GM18951 (cell line): Measurements from ENCODE around the gene GSAP.

Experiments used
- POLR2A ChIP-seq: IDR thresholded peaks from 4 replicates; pipeline ENCODE4 v1.6.1; 2011; ENCODE audit warnings: mild to moderate bottlenecking; ENCODE audit not compliant: insufficient read length, insufficient read depth; ENCODE audit errors: extremely low read depth
- in situ Hi-C: fragments of 300-500 bp; cut with MboI; formaldehyde crosslinking; loops from one replicate; pipeline ENCODE4 v1.12.0; 2022; ENCODE audit warnings: low sequenced_read_pairs, mixed read lengths, inconsistent platforms; ENCODE audit not compliant: unreplicated experiment

The GSAP gene

GRCh38 chr7:77353911-77354310, 62.2 kb downstream of the GSAP start:
- TF ChIP-seq POLR2A = no peak
- in situ Hi-C loops = no loop called here

GRCh38 chr7:77353407-77353721, 62.8 kb downstream of the GSAP start:
- no peak for TF ChIP-seq POLR2A
- in situ Hi-C loops = no loop called here

- in situ Hi-C loops = no loop called here
- no peak for TF ChIP-seq POLR2A
Observed at GRCh38 chr7:77352665-77353406, 63.3 kb downstream of the GSAP start.

GRCh38 chr7:77351539-77352004, 64.6 kb downstream of the GSAP start:
- in situ Hi-C loops = no loop called here
- TF ChIP-seq POLR2A = peak; percentile 32

- no peak for TF ChIP-seq POLR2A
- in situ Hi-C loops = loop anchor here (25.0 kb wide), 1 partner anchor 212 kb away; no protein-coding TSS in a partner anchor
Observed at GRCh38 chr7:77349141-77349540, 67.0 kb downstream of the GSAP start.

- in situ Hi-C loops = loop anchor here (25.0 kb wide), 1 partner anchor 211 kb away; no protein-coding TSS in a partner anchor
- no peak for TF ChIP-seq POLR2A
Observed at GRCh38 chr7:77348371-77348813, 67.8 kb downstream of the GSAP start.

GRCh38 chr7:77346441-77346840, 69.7 kb downstream of the GSAP start:
- TF ChIP-seq POLR2A = no peak
- in situ Hi-C loops = loop anchor here (25.0 kb wide), 1 partner anchor 209 kb away; no protein-coding TSS in a partner anchor

GRCh38 chr7:77345426-77345825, 70.7 kb downstream of the GSAP start:
- in situ Hi-C loops = loop anchor here (25.0 kb wide), 1 partner anchor 208 kb away; no protein-coding TSS in a partner anchor

- in situ Hi-C loops = loop anchor here (25.0 kb wide), 1 partner anchor 202 kb away; no protein-coding TSS in a partner anchor
- no peak for TF ChIP-seq POLR2A
Observed at GRCh38 chr7:77339726-77340125, 76.4 kb downstream of the GSAP start.

GRCh38 chr7:77338883-77339629, 77.1 kb downstream of the GSAP start:
- no peak for TF ChIP-seq POLR2A
- in situ Hi-C loops = loop anchor here (25.0 kb wide), 1 partner anchor 202 kb away; no protein-coding TSS in a partner anchor

- no peak for TF ChIP-seq POLR2A
- in situ Hi-C loops = loop anchor here (25.0 kb wide), 1 partner anchor 201 kb away; no protein-coding TSS in a partner anchor
Observed at GRCh38 chr7:77338260-77338659, 77.9 kb downstream of the GSAP start.

GRCh38 chr7:77337456-77337990, 78.6 kb downstream of the GSAP start:
- in situ Hi-C loops = loop anchor here (25.0 kb wide), 1 partner anchor 200 kb away; no protein-coding TSS in a partner anchor
- TF ChIP-seq POLR2A = no peak

- in situ Hi-C loops = loop anchor here (25.0 kb wide), 1 partner anchor 198 kb away; no protein-coding TSS in a partner anchor
- no peak for TF ChIP-seq POLR2A
Observed at GRCh38 chr7:77335581-77335980, 80.6 kb downstream of the GSAP start.

GRCh38 chr7:77334039-77334438, 82.1 kb downstream of the GSAP start:
- in situ Hi-C loops = loop anchor here (25.0 kb wide), 1 partner anchor 197 kb away; no protein-coding TSS in a partner anchor
